Measurements from ENCODE around the gene RCAN2.

The RCAN2 gene

DNA sequence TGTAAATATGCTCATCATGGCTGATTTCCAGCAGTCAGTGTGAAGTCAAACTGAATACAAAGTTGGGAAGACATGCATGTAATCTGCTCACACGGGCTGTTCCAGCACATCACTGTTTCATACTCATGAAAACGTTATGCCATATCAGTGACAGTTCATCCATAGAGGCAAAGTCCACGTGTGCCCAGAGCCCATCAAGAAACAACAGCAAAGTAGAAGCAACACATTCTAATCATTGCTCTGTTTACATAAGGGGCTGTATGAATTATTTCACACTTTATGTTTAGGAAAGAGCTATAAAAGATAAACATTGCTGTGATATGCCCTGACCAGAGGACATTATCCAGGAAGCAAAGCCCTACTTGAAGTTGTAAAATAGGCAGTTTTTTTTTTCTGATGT, 163.5 kb downstream of the RCAN2 start:
- Mint-ChIP-seq H3K27me3 (peaks cover 18% of the 10 kb centered on the region), H3K27ac (no peak overlapping the region), H3K4me3 (no peak overlapping the region), H3K4me1 (ENCODE audit: low read depth) (peaks cover 3% of the 10 kb centered on the region), H3K36me3 (ENCODE audit: low read depth) (no peaks in the 10 kb centered on the region), H3K9me3 (no peaks in the 10 kb centered on the region)

DNA sequence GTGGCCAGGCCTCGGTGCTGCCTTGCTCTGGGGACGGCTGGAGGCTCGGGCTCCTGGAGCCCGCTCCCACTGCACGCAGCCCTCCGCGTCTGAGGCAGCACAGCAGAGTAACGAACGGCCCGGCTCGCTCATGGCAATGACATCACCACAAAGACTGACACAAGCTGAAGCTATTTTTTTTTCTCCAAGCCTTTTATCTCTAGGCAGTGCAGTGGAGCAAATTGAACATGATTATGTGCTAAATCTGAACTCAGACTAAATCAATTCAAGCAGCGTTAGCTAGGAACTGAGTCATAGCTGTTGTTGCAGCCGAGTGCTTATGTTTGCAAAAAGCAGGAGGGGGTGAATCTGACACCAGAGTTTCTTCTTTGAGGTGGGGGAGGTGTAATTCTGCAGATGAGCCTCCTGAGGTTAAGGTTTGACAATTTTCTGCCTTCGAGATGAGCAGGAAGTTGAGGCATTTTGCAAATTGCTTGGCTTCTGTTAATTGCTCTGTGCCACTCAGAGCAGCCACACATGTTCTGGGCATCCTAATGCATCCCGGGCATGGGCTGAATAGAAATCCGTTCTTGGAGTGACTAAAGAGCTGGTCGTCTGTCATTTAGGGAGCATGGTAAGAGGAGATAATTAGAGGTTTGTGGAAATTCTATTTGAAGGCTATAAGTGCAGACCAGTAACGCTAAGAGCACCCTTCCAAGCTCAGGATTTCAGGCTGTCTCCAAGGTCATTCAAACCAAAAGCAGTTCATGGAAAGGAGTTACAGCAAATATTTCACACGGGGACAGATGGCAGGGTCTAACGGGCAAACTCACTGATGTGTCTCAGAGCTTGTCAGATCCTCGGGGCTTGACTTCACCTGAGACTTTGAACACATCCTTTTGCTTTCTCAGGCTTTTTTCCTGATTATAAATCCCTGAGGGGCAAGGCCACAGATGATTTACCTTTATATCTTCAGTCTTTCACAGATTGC, 165.4 kb downstream of the RCAN2 start:
- Mint-ChIP-seq H3K27me3 (peaks cover 23% of the 10 kb centered on the region), H3K36me3 (ENCODE audit: low read depth) (no peaks in the 10 kb centered on the region), H3K27ac (no peak overlapping the region), H3K4me1 (ENCODE audit: low read depth) (peaks cover 7% of the 10 kb centered on the region), H3K4me3 (no peak overlapping the region), H3K9me3 (no peaks in the 10 kb centered on the region)

GRCh38 chr6:46324706-46325105, 166.5 kb downstream of the RCAN2 start:
- Mint-ChIP-seq H3K9me3 (no peaks in the 10 kb centered on the region), H3K27ac (no peak overlapping the region), H3K4me1 (ENCODE audit: low read depth) (peaks cover 7% of the 10 kb centered on the region)

DNA sequence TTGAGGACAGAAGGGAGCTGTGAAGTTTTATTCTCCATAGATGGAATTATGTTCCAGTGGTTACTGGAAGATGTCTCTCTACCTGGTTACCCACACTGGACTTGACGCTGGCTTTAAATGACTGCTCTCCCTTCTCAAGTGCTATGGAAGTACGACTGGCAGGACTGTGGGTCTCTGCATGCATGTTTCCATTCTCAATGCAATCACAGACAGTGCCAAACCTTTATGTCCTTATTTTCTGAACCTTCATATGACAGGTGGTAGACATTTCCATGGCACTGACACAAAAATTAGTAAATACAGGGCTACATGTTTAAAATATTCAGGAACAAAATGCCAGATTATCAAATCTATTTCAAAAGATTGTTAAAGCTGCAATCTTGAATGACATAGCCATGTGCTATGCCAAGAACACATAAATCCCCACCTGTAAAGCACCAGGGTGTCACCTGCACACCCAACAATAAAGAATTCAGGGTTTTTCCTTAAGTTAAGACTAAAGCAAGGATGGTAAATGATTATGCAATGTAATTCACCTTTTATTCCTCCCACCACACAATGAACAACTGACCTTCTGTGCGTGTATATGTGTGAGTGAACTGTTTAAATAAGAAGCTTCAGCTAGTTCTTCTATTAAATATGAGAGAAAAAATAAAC, 167.2 kb downstream of the RCAN2 start:
- Mint-ChIP-seq H3K4me1 (ENCODE audit: low read depth) (peaks cover 7% of the 10 kb centered on the region), H3K27ac (no peak overlapping the region), H3K27me3 (peaks cover 19% of the 10 kb centered on the region), H3K36me3 (ENCODE audit: low read depth) (no peaks in the 10 kb centered on the region), H3K4me3 (no peak overlapping the region), H3K9me3 (no peaks in the 10 kb centered on the region)

More at GRCh38 chr6:46324706-46325105, 166.5 kb downstream of the RCAN2 start:
- no peaks in the 10 kb centered on the region for H3K36me3 Mint-ChIP-seq (ENCODE audit: low read depth)
- no peak overlapping the region for H3K4me3 Mint-ChIP-seq
- H3K27me3 Mint-ChIP-seq = peaks cover 20% of the 10 kb centered on the region

DNA sequence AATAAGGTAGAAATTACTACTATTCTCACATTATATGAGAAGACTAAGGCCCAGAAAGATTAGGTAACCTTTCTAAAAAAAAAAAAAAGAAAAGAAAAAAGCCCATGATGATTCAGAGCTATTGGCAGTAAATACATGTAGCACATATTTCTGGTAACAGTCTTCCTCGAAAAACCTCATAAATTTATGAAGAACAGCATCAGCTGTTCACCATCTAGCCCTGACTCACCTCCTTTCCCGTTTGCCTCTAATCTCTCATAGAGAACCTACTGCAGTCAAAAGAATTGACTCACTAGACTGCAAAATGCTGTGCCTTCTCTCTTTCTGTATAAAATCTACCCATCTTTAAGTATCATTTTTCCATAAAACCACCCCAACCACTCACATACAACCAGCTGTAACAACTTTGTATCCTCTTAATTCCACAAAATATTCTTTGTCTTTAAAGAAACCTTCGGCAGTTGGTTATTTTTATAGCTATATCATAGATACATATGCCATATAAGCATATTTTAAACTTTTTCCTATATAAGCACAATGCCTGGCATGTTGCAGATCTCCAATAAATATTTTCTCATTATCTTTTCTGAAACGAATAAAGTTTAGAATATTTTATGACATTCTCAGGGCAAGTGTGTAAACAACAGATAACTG, 167.8 kb downstream of the RCAN2 start:
- no peak overlapping the region for H3K27ac Mint-ChIP-seq
- H3K4me3 Mint-ChIP-seq = no peak overlapping the region
- peaks cover 7% of the 10 kb centered on the region for H3K4me1 Mint-ChIP-seq (ENCODE audit: low read depth)
- peaks cover 15% of the 10 kb centered on the region for H3K27me3 Mint-ChIP-seq
- no peaks in the 10 kb centered on the region for H3K36me3 Mint-ChIP-seq (ENCODE audit: low read depth)
- H3K9me3 Mint-ChIP-seq = no peaks in the 10 kb centered on the region

GRCh38 chr6:46320505-46320904, 170.7 kb downstream of the RCAN2 start:
- peaks cover 10% of the 10 kb centered on the region for H3K27me3 Mint-ChIP-seq
- H3K27ac Mint-ChIP-seq = no peak overlapping the region
- peaks cover 3% of the 10 kb centered on the region for H3K4me1 Mint-ChIP-seq (ENCODE audit: low read depth)
- H3K4me3 Mint-ChIP-seq = no peak overlapping the region
- no peaks in the 10 kb centered on the region for H3K36me3 Mint-ChIP-seq (ENCODE audit: low read depth)
- no peaks in the 10 kb centered on the region for H3K9me3 Mint-ChIP-seq

DNA sequence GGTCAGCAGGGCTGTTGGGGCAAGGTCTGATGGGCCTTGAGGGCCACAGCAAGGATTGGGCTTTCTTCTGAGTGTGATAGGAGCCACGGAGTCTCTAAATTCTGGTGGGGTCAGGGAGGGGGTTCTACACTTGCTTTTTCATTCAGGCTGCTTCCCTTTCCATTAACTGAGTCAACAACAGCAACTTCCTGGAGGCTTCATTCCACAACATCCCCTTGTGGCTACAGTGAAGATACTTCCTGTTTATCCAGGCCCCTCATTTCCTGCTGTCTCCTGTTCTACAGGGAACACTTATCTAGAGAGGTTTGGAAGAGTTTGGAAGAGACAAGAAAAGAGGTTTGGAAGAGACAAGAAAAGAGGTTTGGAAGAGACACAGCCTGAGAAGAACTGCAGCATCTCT, 175.7 kb downstream of the RCAN2 start:
- H3K27ac Mint-ChIP-seq = no peak overlapping the region

GRCh38 chr6:46312654-46313053, 178.6 kb downstream of the RCAN2 start:
- no peak overlapping the region for H3K4me3 Mint-ChIP-seq

More for the DNA sequence above, 175.7 kb downstream of the RCAN2 start:
- Mint-ChIP-seq H3K4me3 (no peak overlapping the region), H3K27me3 (peaks cover 5% of the 10 kb centered on the region), H3K9me3 (no peaks in the 10 kb centered on the region), H3K4me1 (ENCODE audit: low read depth) (no peaks in the 10 kb centered on the region), H3K36me3 (ENCODE audit: low read depth) (no peaks in the 10 kb centered on the region)

DNA sequence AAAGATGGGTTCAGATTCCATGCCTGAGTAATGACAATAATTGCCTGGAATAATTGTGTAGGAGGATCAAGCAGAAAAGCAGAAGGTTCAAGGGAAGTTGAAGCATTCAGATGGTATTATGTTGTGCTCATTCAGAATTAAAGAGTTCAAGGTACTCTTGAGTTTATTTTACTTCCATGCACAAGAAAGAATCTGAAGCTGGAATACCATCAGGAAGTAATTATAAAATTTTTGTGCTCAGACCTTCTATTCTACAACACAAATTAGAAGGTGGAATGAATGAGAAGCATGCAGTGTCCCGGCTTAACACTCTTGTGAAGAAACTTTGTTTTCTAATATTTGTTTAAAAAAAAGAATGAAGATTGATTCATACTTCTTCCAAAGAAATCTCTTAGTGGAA, 181.1 kb downstream of the RCAN2 start:
- Mint-ChIP-seq H3K4me1 (ENCODE audit: low read depth) (no peaks in the 10 kb centered on the region), H3K27ac (no peak overlapping the region), H3K9me3 (no peaks in the 10 kb centered on the region), H3K36me3 (ENCODE audit: low read depth) (no peaks in the 10 kb centered on the region), H3K27me3 (peaks cover 14% of the 10 kb centered on the region), H3K4me3 (no peak overlapping the region)

More at GRCh38 chr6:46312654-46313053, 178.6 kb downstream of the RCAN2 start:
- H3K4me1 Mint-ChIP-seq (ENCODE audit: low read depth) = no peaks in the 10 kb centered on the region
- H3K9me3 Mint-ChIP-seq = no peaks in the 10 kb centered on the region
- peaks cover 6% of the 10 kb centered on the region for H3K27me3 Mint-ChIP-seq
- no peaks in the 10 kb centered on the region for H3K36me3 Mint-ChIP-seq (ENCODE audit: low read depth)
- H3K27ac Mint-ChIP-seq = no peak overlapping the region

DNA sequence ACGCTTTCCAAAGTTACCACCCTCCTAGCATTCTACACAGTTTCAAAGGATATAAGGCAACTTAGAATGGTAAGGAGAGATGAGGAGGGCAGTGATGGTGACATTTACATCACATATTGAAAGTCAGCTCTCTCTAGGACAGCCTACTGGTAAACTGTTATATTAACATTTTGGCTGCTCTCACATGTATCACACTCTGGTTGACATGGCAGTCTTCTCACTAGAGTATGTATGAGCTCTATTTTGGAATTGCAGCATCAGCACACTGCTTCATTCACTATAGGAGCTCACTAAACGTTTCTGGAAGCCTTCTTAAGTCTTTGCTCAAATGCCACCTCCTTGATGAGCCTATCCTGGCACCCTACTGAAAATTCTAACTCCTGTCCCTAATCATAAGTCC, 184.8 kb downstream of the RCAN2 start:
- Mint-ChIP-seq H3K9me3 (no peaks in the 10 kb centered on the region), H3K4me1 (ENCODE audit: low read depth) (no peaks in the 10 kb centered on the region), H3K27ac (no peak overlapping the region), H3K27me3 (peaks cover 16% of the 10 kb centered on the region), H3K4me3 (no peak overlapping the region), H3K36me3 (ENCODE audit: low read depth) (no peaks in the 10 kb centered on the region)

DNA sequence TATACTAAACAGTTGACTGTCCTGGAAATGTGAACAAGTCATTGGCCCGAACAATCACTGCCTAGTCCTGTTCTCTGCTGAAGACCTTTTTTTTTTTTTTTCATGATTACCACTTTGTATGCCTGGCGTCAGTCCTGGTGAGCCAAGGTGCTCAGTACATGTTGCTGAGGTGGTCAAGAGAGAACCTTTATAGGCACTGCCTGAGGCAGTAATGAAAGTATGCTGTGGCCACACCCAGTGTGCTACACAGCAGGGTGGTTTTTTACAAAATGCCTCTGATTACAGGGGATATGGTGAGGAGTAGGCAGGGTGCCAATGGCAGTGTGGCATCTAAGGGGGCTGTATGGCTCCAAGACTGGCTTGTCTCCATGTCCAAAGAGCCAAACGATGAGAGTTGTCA, 185.4 kb downstream of the RCAN2 start:
- no peak overlapping the region for H3K4me3 Mint-ChIP-seq
- H3K27ac Mint-ChIP-seq = no peak overlapping the region
- no peaks in the 10 kb centered on the region for H3K36me3 Mint-ChIP-seq (ENCODE audit: low read depth)
- H3K4me1 Mint-ChIP-seq (ENCODE audit: low read depth) = no peaks in the 10 kb centered on the region
- peaks cover 21% of the 10 kb centered on the region for H3K27me3 Mint-ChIP-seq
- peaks cover 3% of the 10 kb centered on the region for H3K9me3 Mint-ChIP-seq

DNA sequence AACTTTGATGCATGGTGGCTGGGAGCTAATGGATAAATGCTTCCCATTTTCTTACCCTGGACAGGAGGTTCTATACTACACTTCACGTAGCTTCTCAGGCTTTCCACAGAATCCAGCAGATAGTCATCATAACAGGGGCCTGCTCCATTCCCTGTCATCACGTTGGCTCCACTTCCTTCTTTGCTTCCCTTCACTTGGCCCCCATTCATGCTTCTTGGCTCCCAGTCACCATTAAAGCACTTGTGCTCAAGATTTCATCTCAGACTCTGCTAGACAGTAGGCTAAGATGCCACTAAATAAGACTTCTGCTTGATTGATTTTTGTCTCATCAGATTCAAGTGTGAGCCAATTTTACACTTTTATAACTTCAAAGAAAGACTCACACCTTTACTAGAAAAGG, 186.0 kb downstream of the RCAN2 start:
- peaks cover 3% of the 10 kb centered on the region for H3K9me3 Mint-ChIP-seq

DNA sequence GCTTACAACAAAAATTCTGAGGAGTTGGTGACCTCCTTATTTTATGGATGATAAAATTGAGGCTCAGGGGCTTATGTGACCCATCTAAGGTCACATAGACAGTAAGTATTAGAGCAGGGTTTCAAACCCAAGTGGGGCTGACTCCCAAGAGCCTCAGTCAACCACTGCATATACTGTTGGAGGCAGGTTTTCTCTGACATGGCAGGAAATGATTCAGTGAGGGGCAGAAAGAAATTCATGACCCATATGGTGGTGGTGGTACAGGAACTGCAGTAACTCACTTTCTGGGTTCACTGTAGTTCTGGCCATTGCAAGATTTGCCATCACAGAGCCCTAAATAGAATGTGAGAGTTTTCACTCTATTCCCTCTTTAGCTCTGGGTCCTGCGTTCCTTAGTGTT, 188.4 kb downstream of the RCAN2 start:
- Mint-ChIP-seq H3K36me3 (ENCODE audit: low read depth) (no peaks in the 10 kb centered on the region), H3K27ac (no peak overlapping the region)

More for the DNA sequence above, 186.0 kb downstream of the RCAN2 start:
- H3K27ac Mint-ChIP-seq = no peak overlapping the region
- H3K4me1 Mint-ChIP-seq (ENCODE audit: low read depth) = no peaks in the 10 kb centered on the region
- H3K36me3 Mint-ChIP-seq (ENCODE audit: low read depth) = no peaks in the 10 kb centered on the region
- peaks cover 23% of the 10 kb centered on the region for H3K27me3 Mint-ChIP-seq
- H3K4me3 Mint-ChIP-seq = no peak overlapping the region

GRCh38 chr6:46302176-46302575, 189.1 kb downstream of the RCAN2 start:
- H3K4me3 Mint-ChIP-seq = no peak overlapping the region
- peaks cover 26% of the 10 kb centered on the region for H3K27me3 Mint-ChIP-seq
- no peaks in the 10 kb centered on the region for H3K4me1 Mint-ChIP-seq (ENCODE audit: low read depth)
- no peaks in the 10 kb centered on the region for H3K36me3 Mint-ChIP-seq (ENCODE audit: low read depth)
- H3K9me3 Mint-ChIP-seq = peaks cover 3% of the 10 kb centered on the region
- no peak overlapping the region for H3K27ac Mint-ChIP-seq

More for the DNA sequence above, 188.4 kb downstream of the RCAN2 start:
- H3K4me3 Mint-ChIP-seq = no peak overlapping the region
- peaks cover 3% of the 10 kb centered on the region for H3K9me3 Mint-ChIP-seq
- peaks cover 28% of the 10 kb centered on the region for H3K27me3 Mint-ChIP-seq
- H3K4me1 Mint-ChIP-seq (ENCODE audit: low read depth) = no peaks in the 10 kb centered on the region

DNA sequence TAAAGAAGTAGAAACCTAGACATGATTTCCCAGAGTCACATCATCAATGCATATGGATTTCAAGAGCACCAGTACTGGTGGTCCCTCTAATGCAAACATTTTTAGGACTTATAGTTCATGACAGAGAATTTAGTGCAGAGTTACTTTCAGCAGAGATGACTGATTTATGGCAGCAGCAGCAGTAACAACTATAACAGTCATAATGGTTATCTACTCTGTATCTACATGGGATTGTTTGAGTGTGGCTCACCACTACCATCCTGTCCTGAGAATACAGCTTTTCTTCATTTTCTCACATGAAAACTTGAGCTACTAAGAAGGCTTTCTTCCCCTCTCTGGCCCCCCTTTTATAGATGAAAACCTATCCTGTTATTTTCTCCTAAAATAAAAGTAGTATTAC, 192.0 kb downstream of the RCAN2 start:
- Mint-ChIP-seq H3K27ac (no peak overlapping the region), H3K9me3 (peaks cover 3% of the 10 kb centered on the region), H3K4me1 (ENCODE audit: low read depth) (no peaks in the 10 kb centered on the region), H3K36me3 (ENCODE audit: low read depth) (no peaks in the 10 kb centered on the region), H3K27me3 (peaks cover 32% of the 10 kb centered on the region), H3K4me3 (no peak overlapping the region)

Measured in stimulated activated naive CD8-positive, alpha-beta T cell treated with anti-CD3 and anti-CD28 coated beads, Interleukin-15, Interleukin-2, amounts not matched to agents 100 ng/mL and 50 ng/mL, for 24 hours (primary cell).